Ishikawa (cell line): ENCODE results near the gene CYS1.

Experiments used
- ZBTB7A ChIP-seq: IDR thresholded peaks from 2 replicates; pipeline ENCODE4 v1.6.1; 2012; ENCODE audit warnings: low read depth

Gene CYS1

GRCh38 chr2:10007435-10007834 is 72.8 kb downstream of the CYS1 start:
- no peak for TF ChIP-seq ZBTB7A
